ENCODE measurements around the gene MAP7. TPM values are rescaled to one million over a fixed set of nuclear protein-coding genes. Genes with fewer than 3 reads are reported as not detected.

The MAP7 gene
- total RNA-seq, 4 donors from 2014 or later = 0.84 to 1.5 (median 1.4) TPM

- no peak overlapping the region for H3K4me3 ChIP-seq
- H3K27ac ChIP-seq = no peak overlapping the region
- no peak for DNase-seq (ENCODE audit: low spot score in 2 of 2)
Measured at GRCh38 chr6:136517002-136517401, 33.2 kb downstream of the MAP7 start.

GRCh38 chr6:136514591-136514990 lies 35.6 kb downstream of the MAP7 start:
- WGBS, 2 donors = 74 to 83% methylated on average over 4 of the region's 4 CpGs
- H3K27me3 ChIP-seq = peaks cover 0 to 3% of the 10 kb centered on the region in 2 donors
- no peaks in the 10 kb centered on the region for H3K4me1 ChIP-seq
- H3K27ac ChIP-seq = no peak overlapping the region
- H3K4me3 ChIP-seq = no peak overlapping the region
- DNase-seq (ENCODE audit: low spot score in 2 of 2) = no peak
- TF ChIP-seq EP300 (IDR thresholded peaks at IDR 0.05) = no peak
- TF ChIP-seq POLR2A (IDR thresholded peaks at IDR 0.05) = no peak
- TF ChIP-seq CTCF (IDR thresholded peaks at IDR 0.05) = no peak
- no peaks in the 10 kb centered on the region for H3K9me3 ChIP-seq
- H3K36me3 ChIP-seq = no peaks in the 10 kb centered on the region

More at GRCh38 chr6:136517002-136517401, 33.2 kb downstream of the MAP7 start:
- no peaks in the 10 kb centered on the region for H3K4me1 ChIP-seq
- no peaks in the 10 kb centered on the region for H3K9me3 ChIP-seq
- H3K27me3 ChIP-seq = peaks cover 0 to 3% of the 10 kb centered on the region in 2 donors
- H3K36me3 ChIP-seq = no peaks in the 10 kb centered on the region
- TF ChIP-seq CTCF (IDR thresholded peaks at IDR 0.05) = no peak
- no peak for TF ChIP-seq POLR2A (IDR thresholded peaks at IDR 0.05)
- no peak for TF ChIP-seq EP300 (IDR thresholded peaks at IDR 0.05)

- no peaks in the 10 kb centered on the region for H3K4me1 ChIP-seq
- TF ChIP-seq POLR2A (IDR thresholded peaks at IDR 0.05) (no peak), CTCF (IDR thresholded peaks at IDR 0.05) (no peak), EP300 (IDR thresholded peaks at IDR 0.05) (no peak)
- no peaks in the 10 kb centered on the region for H3K9me3 ChIP-seq
- WGBS, 2 donors = 82 to 88% methylated on average over 3 of the region's 3 CpGs
- H3K36me3 ChIP-seq = no peaks in the 10 kb centered on the region
- no peak overlapping the region for H3K4me3 ChIP-seq
- DNase-seq (ENCODE audit: low spot score in 2 of 2) = peak in 1 of 2 donors; percentile 11
- no peaks in the 10 kb centered on the region for H3K27me3 ChIP-seq
- H3K27ac ChIP-seq = no peak overlapping the region
Measured at GRCh38 chr6:136511926-136512325, 38.3 kb downstream of the MAP7 start.

- no peak for TF ChIP-seq EP300 (IDR thresholded peaks at IDR 0.05)
- TF ChIP-seq CTCF (IDR thresholded peaks at IDR 0.05) = no peak
- no peak for TF ChIP-seq POLR2A (IDR thresholded peaks at IDR 0.05)
- Histone ChIP-seq H3K9me3 (no peaks in the 10 kb centered on the region), H3K4me3 (no peak overlapping the region), H3K27me3 (no peaks in the 10 kb centered on the region), H3K4me1 (no peaks in the 10 kb centered on the region), H3K36me3 (no peaks in the 10 kb centered on the region), H3K27ac (no peak overlapping the region)
- WGBS, 2 donors = 64 to 69% methylated on average over 1 of the region's 1 CpG
- DNase-seq (ENCODE audit: low spot score in 2 of 2) = no peak
Measured at GRCh38 chr6:136511397-136511796, 38.8 kb downstream of the MAP7 start.

GRCh38 chr6:136510782-136511181 lies 39.4 kb downstream of the MAP7 start:
- no peak overlapping the region for H3K27ac ChIP-seq
- no peaks in the 10 kb centered on the region for H3K9me3 ChIP-seq
- H3K4me1 ChIP-seq = no peaks in the 10 kb centered on the region
- no peaks in the 10 kb centered on the region for H3K27me3 ChIP-seq
- no peaks in the 10 kb centered on the region for H3K36me3 ChIP-seq
- 73 to 79% methylated on average over 4 of the region's 4 CpGs for WGBS, 2 donors
- DNase-seq (ENCODE audit: low spot score in 2 of 2) = no peak
- TF ChIP-seq EP300 (IDR thresholded peaks at IDR 0.05) (no peak), POLR2A (IDR thresholded peaks at IDR 0.05) (no peak), CTCF (IDR thresholded peaks at IDR 0.05) (no peak)
- H3K4me3 ChIP-seq = no peak overlapping the region
